IPS DF 4.7 (cell line): ENCODE data around the gene NATD1.
"Not testable (repeated sequence)": the region's sequence is repeated elsewhere in the genome, so short reads cannot be mapped to it uniquely, and the experiment has no call there.

Experiments used
- DNase-seq: peaks from one replicate; pipeline ENCODE4 v3.0.0-alpha.2; 2013; ENCODE audit warnings: low spot score; ENCODE audit errors: extremely low read depth

NATD1 gene

GRCh38 chr17:21247552-21248258 lies 5.5 kb downstream of the NATD1 start:
- no peak for DNase-seq

- DNase-seq, result no peak
These were observed 6.5 kb downstream of the NATD1 start for GRCh38 chr17:21246698-21247097.

- DNase-seq, result no peak
These were observed 7.5 kb downstream of the NATD1 start for GRCh38 chr17:21245639-21246084.

- DNase-seq, result no peak
These were observed 9.5 kb downstream of the NATD1 start for GRCh38 chr17:21243516-21244303.

GRCh38 chr17:21242780-21243515 lies 10.3 kb downstream of the NATD1 start:
- DNase-seq, result no peak

- no peak for DNase-seq
These were observed 11.0 kb downstream of the NATD1 start for GRCh38 chr17:21242026-21242697.

- no peak for DNase-seq
These were observed 11.6 kb downstream of the NATD1 start for GRCh38 chr17:21241564-21241963.

GRCh38 chr17:21240369-21241055 lies 12.7 kb downstream of the NATD1 start:
- no peak for DNase-seq

GRCh38 chr17:21239680-21240368 lies 13.4 kb downstream of the NATD1 start:
- no peak for DNase-seq

- DNase-seq, result no peak
These were observed 17.3 kb downstream of the NATD1 start for GRCh38 chr17:21235921-21236320.

GRCh38 chr17:21233581-21234347 lies 19.4 kb downstream of the NATD1 start:
- no peak for DNase-seq

- DNase-seq, result no peak
These were observed 21.0 kb downstream of the NATD1 start for GRCh38 chr17:21232033-21232749.

GRCh38 chr17:21231533-21231932 lies 21.7 kb downstream of the NATD1 start:
- DNase-seq, result no peak

- no peak for DNase-seq
These were observed 24.4 kb downstream of the NATD1 start for GRCh38 chr17:21228845-21229244.

- DNase-seq, result no peak
These were observed 25.1 kb downstream of the NATD1 start for GRCh38 chr17:21228111-21228510.

- not testable (repeated sequence) for DNase-seq
These were observed 25.9 kb downstream of the NATD1 start for GRCh38 chr17:21227277-21227676.

GRCh38 chr17:21223086-21223485 lies 30.1 kb downstream of the NATD1 start:
- no peak for DNase-seq

GRCh38 chr17:21218831-21219380 lies 34.3 kb downstream of the NATD1 start:
- no peak for DNase-seq

- DNase-seq, result no peak
These were observed 35.1 kb downstream of the NATD1 start for GRCh38 chr17:21218101-21218500.
